ENCODE data around the gene PASK.

The PASK gene

DNA sequence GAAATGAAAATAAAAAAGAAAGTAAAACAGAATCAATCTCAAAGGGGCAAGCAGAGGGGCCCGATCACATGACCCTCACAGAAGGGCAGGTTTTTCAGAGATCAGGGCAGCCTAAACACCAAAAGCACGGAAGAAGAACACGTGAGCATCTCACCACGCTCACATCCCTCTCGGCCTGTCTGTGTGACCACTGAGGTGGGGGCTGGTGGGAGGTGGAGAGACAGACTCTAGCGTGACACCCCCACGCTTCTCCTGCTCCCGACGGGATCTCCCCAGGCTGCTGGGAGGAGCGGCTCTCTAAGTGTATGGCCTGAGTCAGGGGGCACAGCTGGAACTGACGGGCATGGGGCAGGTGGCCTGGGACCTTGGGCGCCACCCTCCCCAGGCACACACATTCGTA lies 23.6 kb downstream of the PASK start:
- no peak for DNase-seq (ENCODE audit: low spot score)

DNA sequence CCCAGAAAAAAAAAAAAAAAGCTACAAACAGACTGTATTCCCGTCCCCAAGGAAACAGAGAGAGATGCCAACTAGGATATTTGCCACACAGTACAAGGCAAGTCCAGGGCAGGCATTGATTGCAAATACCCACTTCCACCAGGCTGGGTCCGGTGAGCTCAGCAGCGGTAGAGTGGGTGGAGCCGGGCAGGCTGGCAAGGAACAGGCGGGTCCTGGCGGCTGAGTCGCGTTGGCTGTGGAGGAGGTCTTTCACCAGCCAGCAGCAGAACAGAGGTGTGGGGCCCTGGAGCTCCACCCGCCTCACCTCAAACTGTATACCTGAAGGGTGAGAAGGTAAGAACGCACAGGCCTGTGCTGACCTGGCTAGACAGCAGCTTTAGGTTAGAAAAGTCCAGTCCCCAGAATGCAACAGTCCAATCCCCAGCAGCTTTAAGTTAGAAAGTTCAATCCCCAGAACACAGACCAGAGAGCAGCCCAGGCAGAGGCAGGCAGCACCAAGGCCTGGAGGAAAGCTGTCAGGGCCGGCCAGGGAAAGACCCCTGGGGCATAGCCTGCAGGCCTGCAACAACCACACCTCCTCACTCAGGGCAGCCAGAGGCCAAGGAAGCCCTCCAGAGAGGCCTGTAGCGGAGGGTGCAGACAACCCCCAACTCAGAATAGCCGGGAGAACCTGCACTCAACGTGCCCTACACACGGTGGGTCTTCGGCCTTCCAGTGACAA lies 25.3 kb downstream of the PASK start:
- DNase-seq (ENCODE audit: low spot score) = no peak

- no peak for DNase-seq (ENCODE audit: low spot score)
These were observed 26.8 kb downstream of the PASK start for GRCh38 chr2:241122376-241123002.

- no peak for DNase-seq (ENCODE audit: low spot score)
These were observed 28.3 kb downstream of the PASK start for GRCh38 chr2:241121008-241121407.

- no peak for DNase-seq (ENCODE audit: low spot score)
These were observed 28.8 kb downstream of the PASK start for GRCh38 chr2:241120440-241120839.

DNA sequence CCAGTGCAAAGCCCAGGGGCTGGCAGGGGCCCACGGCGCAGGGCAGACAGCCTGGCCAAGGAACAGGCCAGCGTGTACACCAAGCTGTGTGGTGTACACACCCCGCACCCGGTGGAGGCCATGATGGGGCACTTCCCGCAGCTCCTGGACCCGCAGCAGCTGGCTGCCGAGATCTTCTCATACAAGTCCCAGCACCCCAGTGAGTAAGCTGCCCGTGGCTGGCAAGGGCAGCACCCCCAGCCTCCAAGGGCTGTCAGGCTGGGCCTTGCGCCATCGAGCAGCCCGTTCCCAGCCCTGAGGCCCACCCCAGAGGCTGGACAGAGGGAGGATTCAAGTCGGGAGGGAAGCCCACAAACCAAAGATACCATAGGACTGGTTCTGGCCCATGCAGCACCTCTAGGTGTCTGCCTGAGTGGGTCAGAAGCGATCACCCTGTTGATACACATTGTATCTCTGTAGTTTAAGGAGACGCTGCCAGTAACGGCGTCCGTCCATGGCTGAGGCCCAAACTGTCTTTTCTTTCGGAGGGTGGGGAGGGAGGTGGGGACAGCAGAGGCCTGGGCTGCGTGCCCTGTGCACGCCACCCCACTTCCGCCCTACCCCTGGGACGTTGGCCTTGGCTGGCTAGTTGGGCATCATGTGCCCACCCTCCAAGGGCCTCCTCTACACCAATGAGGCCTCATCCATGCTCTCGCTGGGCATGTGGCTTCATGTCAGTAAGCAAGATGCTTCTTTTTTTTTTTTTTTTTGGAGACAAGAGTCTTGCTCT lies 30.4 kb downstream of the PASK start:
- DNase-seq (ENCODE audit: low spot score) = no peak

DNA sequence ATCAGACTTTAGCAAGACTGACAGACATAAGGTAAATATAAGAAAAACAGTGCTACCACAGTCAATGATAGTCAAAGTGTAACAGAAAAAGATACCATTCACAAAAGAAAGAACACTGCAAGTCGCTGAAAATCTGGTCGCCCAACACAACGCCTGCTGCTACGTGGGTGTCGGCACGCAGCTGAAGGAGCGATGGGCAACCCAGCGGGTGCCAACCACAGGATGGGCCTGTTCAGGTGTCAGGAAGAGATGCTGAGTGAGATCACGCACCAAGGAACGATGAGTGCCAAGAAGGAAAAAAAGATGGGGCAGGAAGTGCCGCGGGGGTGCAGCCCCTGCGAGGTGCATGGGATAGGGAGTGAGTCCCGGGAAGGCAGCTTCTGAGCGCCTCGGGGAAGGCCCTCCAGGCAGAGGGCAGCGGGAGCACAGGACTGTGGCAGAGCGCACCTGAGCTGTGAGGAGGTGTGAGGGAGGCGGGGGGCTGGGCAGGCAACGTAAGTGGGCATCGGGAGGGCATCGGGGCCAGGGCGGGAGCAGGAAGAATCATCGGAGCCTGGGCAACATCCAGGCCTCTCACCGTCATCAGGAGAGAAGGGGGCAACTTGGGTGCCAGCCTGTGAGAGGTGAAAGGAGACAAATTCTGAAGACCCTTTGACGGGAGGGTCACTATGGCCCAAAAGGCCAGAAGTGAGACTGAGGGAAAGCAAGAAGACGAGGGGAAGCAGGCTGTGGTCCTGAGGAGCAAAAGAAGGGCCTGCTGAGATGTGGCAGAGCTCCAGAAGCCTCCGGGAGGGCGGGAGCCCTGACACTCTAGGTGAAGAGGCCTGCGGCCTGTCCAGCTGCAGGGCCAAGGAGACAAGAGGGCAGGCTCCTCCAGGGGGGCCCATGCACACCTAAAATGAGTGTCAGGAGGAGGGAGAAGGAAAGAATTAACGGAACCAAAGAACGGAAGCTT lies 32.4 kb downstream of the PASK start:
- DNase-seq (ENCODE audit: low spot score) = no peak

DNA sequence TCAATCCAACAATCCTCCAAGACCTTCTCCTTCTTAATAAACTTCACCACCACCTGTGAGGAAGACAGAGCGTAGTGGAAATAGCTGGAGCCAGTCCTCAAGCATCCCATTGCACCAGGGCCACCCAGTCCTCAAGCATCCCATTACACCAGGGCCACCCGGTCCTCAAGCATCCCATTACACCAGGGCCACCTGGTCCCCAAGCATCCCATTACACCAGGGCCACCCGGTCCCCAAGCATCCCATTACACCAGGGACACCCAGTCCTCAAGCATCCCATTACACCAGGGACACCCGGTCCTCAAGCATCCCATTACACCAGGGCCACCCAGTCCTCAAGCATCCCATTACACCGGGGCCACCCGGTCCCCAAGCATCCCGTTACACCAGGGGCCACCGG lies 33.9 kb downstream of the PASK start:
- no peak for DNase-seq (ENCODE audit: low spot score)

GRCh38 chr2:241114836-241115235 lies 34.4 kb downstream of the PASK start:
- no peak for DNase-seq (ENCODE audit: low spot score)

DNA sequence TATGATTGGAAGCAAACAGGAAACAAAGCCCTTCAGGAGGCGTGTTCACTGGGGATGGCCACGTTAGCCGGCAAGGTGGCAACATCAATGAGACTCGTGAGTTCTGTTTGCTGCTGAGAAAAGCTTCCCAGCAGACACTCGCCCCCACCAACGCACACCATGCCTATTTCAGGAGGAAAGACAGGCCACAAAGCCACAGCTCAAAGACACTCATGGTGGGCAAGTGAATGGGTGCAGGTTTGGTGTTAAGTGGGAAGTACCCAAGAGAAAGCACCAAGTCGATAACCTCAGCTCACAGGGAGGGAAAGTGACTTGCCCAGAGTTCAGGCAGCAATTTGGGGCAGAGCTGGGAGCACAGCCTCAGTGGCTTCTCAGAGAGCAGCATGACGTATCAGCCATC lies 36.7 kb downstream of the PASK start:
- DNase-seq (ENCODE audit: low spot score) = no peak

DNA sequence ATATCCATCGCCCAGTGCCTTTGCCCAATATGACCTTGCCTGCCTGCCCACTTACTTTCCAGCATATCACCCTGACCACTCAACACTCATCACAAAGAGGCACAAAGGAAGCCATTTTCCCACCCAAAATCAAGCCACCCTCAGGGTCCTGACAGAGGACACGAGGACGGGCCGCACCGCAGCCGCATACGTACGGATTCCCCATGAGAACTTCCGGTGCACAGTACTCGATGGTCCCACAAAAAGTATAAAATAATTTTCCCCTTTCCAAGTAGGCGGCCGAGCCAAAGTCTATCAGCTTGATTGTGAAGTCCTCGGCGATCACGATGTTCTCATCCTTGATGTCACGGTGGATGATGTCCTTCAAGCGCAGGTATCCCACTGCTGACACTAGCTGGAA lies 37.2 kb downstream of the PASK start:
- no peak for DNase-seq (ENCODE audit: low spot score)

DNA sequence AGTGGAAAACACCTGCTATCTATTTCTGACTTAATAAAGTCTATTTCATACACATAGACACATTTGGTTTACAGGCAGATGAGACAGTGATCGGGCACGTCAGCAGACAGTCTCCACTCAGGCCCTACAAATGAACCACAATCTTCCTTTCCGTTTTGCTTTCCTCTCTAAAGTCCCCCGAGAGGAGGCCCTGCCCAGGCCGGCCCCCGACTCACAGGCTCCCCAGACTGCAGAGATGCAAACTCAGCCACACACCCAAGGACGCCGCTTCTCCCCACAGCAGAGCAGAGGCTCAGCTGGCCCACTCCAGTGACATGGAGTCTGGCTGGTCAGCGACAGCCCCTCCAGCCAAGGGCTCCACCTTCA lies 37.8 kb downstream of the PASK start:
- DNase-seq (ENCODE audit: low spot score) = no peak

- no peak for DNase-seq (ENCODE audit: low spot score)
These were observed 38.4 kb downstream of the PASK start for GRCh38 chr2:241110607-241111439.

DNA sequence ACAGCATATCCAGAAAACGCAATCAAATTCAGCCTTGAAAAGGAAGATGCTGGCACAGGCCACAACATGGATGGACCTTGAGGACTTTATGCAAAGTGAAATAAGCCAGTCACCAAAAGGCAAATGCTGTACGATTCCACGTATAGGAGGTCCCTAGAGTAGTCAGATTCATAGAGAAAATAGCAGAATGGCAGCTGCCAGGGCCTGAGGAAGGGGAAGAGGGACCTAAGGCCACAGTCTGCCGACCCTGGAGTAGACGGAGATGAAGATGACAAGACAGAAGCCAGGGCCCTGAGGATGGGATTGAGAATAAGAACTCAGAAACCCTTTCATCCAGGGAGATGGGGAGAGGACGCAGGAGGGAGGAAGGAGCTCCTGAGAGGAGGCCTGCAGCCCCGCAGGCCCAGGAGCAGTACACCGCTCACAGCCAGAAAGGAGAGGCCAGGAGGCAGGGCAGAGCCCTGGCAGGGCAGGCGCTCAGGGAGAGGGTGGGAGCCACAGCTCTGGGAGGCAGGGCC lies 39.1 kb downstream of the PASK start:
- no peak for DNase-seq (ENCODE audit: low spot score)

- no peak for DNase-seq (ENCODE audit: low spot score)
These were observed 39.8 kb downstream of the PASK start for GRCh38 chr2:241109210-241110088.

DNA sequence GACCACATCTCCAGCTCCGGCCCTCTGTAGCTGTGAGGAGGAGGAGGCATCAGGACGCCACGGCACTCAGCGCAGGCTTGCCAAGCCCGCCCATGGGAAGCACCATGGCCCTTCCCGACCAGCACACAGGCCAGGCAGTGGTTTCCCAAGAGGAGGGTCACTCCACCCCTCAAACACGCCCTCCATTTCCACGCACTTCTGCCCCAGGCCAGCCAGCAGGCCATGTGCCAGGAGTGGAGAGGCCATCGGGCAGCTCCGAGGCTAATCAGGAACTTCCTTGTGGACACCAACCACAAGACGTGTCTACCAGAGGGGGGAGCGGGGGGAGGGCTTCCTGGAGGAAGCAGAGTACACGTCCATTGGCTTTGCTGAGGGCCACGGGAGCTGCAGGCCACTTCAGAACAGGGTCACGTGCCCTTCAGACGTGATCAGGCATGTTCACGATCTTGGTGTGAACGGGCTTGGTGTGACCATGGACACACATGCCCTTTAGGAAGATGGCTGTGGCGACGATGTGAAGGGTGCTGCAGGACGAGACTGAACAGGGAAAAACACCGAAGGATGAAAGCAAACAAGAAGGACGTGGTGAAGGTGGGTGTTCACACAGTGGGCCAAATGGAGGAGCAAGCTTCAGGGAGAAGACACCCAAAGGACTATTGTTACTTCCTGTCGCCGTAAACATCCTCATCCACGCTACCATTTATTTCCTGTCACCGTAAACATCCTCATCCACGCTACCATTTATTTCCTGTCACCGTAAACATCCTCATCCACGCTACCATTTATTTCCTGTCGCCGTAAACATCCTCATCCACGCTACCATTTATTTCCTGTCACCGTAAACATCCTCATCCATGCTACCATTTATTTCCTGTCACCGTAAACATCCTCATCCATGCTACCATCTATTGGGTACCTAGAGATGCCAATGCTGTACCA lies 40.7 kb downstream of the PASK start:
- DNase-seq (ENCODE audit: low spot score) = no peak

DNA sequence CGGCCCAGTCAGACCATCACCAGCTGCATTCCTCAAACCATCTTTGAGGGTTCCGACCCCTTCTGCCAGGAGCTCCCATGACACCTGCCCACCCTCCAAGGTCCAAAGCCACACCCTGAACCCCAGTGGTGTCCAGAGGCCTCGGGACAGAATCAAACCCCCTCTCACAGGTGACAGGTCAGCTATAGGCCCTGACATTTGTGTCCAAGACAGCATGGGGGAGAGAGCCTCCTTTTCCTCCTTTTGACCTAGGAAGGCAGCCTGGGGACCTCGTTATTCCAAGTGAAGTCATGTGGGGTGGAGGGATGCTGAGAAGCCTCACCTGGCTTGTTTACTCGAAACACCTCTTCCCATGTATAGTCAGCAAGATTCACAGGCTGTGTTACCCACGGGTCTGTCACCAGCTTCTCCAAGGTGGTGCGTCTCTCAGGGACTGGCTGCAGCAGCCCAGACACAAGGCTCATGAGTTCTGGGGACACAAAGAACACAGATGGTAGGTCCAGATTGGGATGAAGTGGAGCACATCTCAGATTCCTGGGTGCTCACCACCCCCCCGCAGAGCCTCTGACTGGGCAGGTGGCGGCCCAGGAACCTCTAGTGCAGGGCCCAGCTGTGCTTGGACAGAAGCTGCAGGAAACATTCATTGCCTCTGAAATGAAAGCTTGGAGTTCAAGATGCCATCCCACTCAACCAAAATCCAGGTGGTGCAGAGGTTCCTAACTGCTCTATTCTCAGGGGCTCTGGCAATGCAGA lies 42.1 kb downstream of the PASK start:
- no peak for DNase-seq (ENCODE audit: low spot score)

GRCh38 chr2:241105641-241106040 lies 43.6 kb downstream of the PASK start:
- DNase-seq (ENCODE audit: low spot score) = no peak

Measured in LoVo (cell line).